Neuronal stem cell (in vitro differentiated cells): Measurements from ENCODE around the gene MCOLN3.

Experiments used
- DNase-seq: peaks from one replicate; pipeline ENCODE4 v3.0.0-alpha.2; 2013; ENCODE audit warnings: low spot score
- H2AFZ ChIP-seq: one replicate; pipeline ENCODE4 v1.6.1; 2013; ENCODE audit warnings: mild to moderate bottlenecking, low read length, inconsistent platforms
- H2AK5ac ChIP-seq: 2 replicates; pipeline ENCODE4 v1.6.1; 2013; ENCODE audit warnings: low read depth, mild to moderate bottlenecking, inconsistent platforms, low read length, moderate library complexity, mixed read lengths
- H2BK120ac ChIP-seq: 2 replicates; pipeline ENCODE4 v1.6.1; 2013; ENCODE audit warnings: low read depth, mild to moderate bottlenecking, inconsistent platforms, low read length, moderate library complexity, mixed read lengths
- H2BK12ac ChIP-seq: one replicate; pipeline ENCODE4 v1.6.1; 2013; ENCODE audit warnings: low read length, inconsistent platforms
- H2BK15ac ChIP-seq: 2 replicates; pipeline ENCODE4 v1.6.1; 2013; ENCODE audit warnings: mild to moderate bottlenecking, low read length, inconsistent platforms, mixed read lengths
- H2BK5ac ChIP-seq: one replicate; pipeline ENCODE4 v1.6.1; 2013; ENCODE audit warnings: inconsistent platforms, mild to moderate bottlenecking, low read length, moderate library complexity
- H3K14ac ChIP-seq: one replicate; pipeline ENCODE4 v1.6.1; 2013; ENCODE audit warnings: low read length, inconsistent platforms
- H3K18ac ChIP-seq: 2 replicates; pipeline ENCODE4 v1.6.1; 2013; ENCODE audit warnings: low read length, inconsistent platforms
- H3K23ac ChIP-seq: 2 replicates; pipeline ENCODE4 v1.6.1; 2013; ENCODE audit warnings: low read depth, mild to moderate bottlenecking, mixed read lengths, low read length, inconsistent platforms; ENCODE audit not compliant: poor library complexity
- H3K27ac ChIP-seq: replicated peaks from 3 replicates; pipeline ENCODE4 v1.5.1; 2013; ENCODE audit warnings: low read length, inconsistent platforms
- H3K27me3 ChIP-seq, 3 experiments: 2 replicates each; pipeline ENCODE4 v1.6.1; 2013; ENCODE audit warnings: low read length in 3 of 3, mild to moderate bottlenecking in 2 of 3, inconsistent platforms in 1 of 3, low read depth in 1 of 3, mixed read lengths in 1 of 3, moderate library complexity in 1 of 3; ENCODE audit not compliant: control insufficient read depth in 3 of 3, insufficient read depth in 3 of 3
- H3K36me3 ChIP-seq, 2 donors: replicated peaks in 1 of 2; 2 replicates each; pipeline ENCODE4 v1.6.1; 2013; ENCODE audit warnings: low read length in 2 of 2; ENCODE audit not compliant: control insufficient read depth in 2 of 2, insufficient read depth in 2 of 2
- H3K4ac ChIP-seq: 2 replicates; pipeline ENCODE4 v1.6.1; 2013; ENCODE audit warnings: inconsistent platforms, mild to moderate bottlenecking, low read length, moderate library complexity
- H3K4me1 ChIP-seq, 2 donors: 1 replicate in 1 of 2; 2 replicates in 1 of 2; pipeline ENCODE4 v1.6.1; 2013; ENCODE audit warnings: low read length in 2 of 2, low read depth in 1 of 2; ENCODE audit not compliant: control insufficient read depth in 2 of 2, insufficient read depth in 1 of 2
- H3K4me2 ChIP-seq: one replicate; pipeline ENCODE4 v1.6.1; 2013; ENCODE audit warnings: mild to moderate bottlenecking, low read length, inconsistent platforms; ENCODE audit not compliant: insufficient read depth, poor library complexity, severe bottlenecking
- H3K4me3 ChIP-seq, 2 donors: 2 replicates each; pipeline ENCODE4 v1.5.1; 2013; ENCODE audit warnings: low read length in 2 of 2, mild to moderate bottlenecking in 2 of 2, inconsistent platforms in 1 of 2, moderate library complexity in 1 of 2
- H3K79me1 ChIP-seq: one replicate; pipeline ENCODE4 v1.6.1; 2013; ENCODE audit warnings: low read depth, mild to moderate bottlenecking, inconsistent platforms, low read length, moderate library complexity
- H3K9ac ChIP-seq: one replicate; pipeline ENCODE4 v1.6.1; 2013; ENCODE audit warnings: mild to moderate bottlenecking, low read depth, low read length, inconsistent platforms; ENCODE audit not compliant: poor library complexity
- H3K9me3 ChIP-seq, 2 donors: replicated peaks in 1 of 2; 2 replicates each; pipeline versions ENCODE3 to v1.6.1; 2013; ENCODE audit warnings: low read length in 2 of 2, mild to moderate bottlenecking in 2 of 2, inconsistent platforms in 1 of 2, low read depth in 1 of 2, mixed read lengths in 1 of 2, moderate library complexity in 1 of 2; ENCODE audit not compliant: control insufficient read depth in 2 of 2, insufficient read depth in 1 of 2
- H4K8ac ChIP-seq: one replicate; pipeline ENCODE4 v1.6.1; 2013; ENCODE audit warnings: low read depth, mild to moderate bottlenecking, inconsistent platforms, low read length, moderate library complexity
- H4K91ac ChIP-seq: one replicate; pipeline ENCODE4 v1.6.1; 2013; ENCODE audit warnings: low read length, low read depth, mild to moderate bottlenecking, inconsistent platforms; ENCODE audit not compliant: poor library complexity
- WGBS, 2 donors: extraction: QIAGEN DNeasy Blood & Tissue Kit; methylation state at CpG; one replicate each; pipeline ENCODE4 v1.1.7; 2013; ENCODE audit warnings: missing lambda C conversion rate in 2 of 2, mixed read lengths in 1 of 2; ENCODE audit not compliant: insufficient read length in 2 of 2, insufficient replicate concordance in 1 of 2; ENCODE audit errors: extremely low coverage in 2 of 2; 5-methylcytosine and 5-hydroxymethylcytosine counted together

Gene MCOLN3

DNA sequence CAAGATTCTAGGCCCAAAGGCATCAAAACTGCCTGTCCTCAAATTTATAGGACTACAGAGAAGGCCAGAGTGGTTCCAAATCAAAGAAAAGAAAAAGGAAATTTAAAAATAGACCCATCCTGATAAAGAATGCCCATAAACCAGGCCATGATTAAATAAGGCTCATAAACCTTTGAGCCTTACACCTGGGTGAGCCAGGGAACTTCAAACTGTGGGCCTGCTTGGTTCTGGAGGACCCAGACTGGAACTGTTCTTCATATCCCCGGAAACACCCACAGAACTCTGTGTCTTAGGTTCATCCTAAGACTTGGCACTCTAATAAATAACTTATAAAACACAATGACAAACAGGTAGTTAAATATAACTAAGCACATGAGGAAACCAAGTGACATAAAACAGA lies 80.2 kb downstream of the MCOLN3 start:
- H3K79me1 ChIP-seq: no peaks in the 10 kb centered on the region
- no peak overlapping the region for H2BK120ac ChIP-seq
- H3K9ac ChIP-seq: no peak overlapping the region
- DNase-seq: no peak
- H2BK15ac ChIP-seq: no peak overlapping the region
- no peak overlapping the region for H2BK5ac ChIP-seq
- no peak overlapping the region for H3K14ac ChIP-seq
- H3K18ac ChIP-seq: no peak overlapping the region
- no peaks in the 10 kb centered on the region for H3K27me3 ChIP-seq
- H3K23ac ChIP-seq: no peak overlapping the region
- WGBS, 2 donors: no CpG with 5 or more reads among the region's 1 CpG
- no peak overlapping the region for H2AFZ ChIP-seq
- no peaks in the 10 kb centered on the region for H3K9me3 ChIP-seq
- no peak overlapping the region for H3K4me3 ChIP-seq
- H3K36me3 ChIP-seq: no peaks in the 10 kb centered on the region
- no peak overlapping the region for H3K4me2 ChIP-seq
- no peak overlapping the region for H3K27ac ChIP-seq
- H4K91ac ChIP-seq: no peak overlapping the region
- H2AK5ac ChIP-seq: no peak overlapping the region
- H4K8ac ChIP-seq: no peak overlapping the region
- no peaks in the 10 kb centered on the region for H3K4me1 ChIP-seq
- no peak overlapping the region for H2BK12ac ChIP-seq
- no peak overlapping the region for H3K4ac ChIP-seq
